DOHH2 (cell line): Measurements from ENCODE around the gene CTSW.

Source experiments
- EZH2phosphoT487 ChIP-seq: fragments of 200-600 bp; sonication (generic); IDR thresholded peaks from 2 replicates; pipeline ENCODE4 v1.6.1; 2017; ENCODE audit warnings: borderline replicate concordance, mild to moderate bottlenecking, antibody characterized with exemption, low read length, moderate library complexity, mixed read lengths
- TF ChIP-seq, protein P1 (sequence below): fragments of 200-600 bp; sonication (generic); IDR thresholded peaks from one replicate; pipeline ENCODE4 v1.5.1; 2014; ENCODE audit warnings: antibody characterized with exemption, mild to moderate bottlenecking, low read depth, low read length; ENCODE audit not compliant: poor library complexity, severe bottlenecking

DNA sequence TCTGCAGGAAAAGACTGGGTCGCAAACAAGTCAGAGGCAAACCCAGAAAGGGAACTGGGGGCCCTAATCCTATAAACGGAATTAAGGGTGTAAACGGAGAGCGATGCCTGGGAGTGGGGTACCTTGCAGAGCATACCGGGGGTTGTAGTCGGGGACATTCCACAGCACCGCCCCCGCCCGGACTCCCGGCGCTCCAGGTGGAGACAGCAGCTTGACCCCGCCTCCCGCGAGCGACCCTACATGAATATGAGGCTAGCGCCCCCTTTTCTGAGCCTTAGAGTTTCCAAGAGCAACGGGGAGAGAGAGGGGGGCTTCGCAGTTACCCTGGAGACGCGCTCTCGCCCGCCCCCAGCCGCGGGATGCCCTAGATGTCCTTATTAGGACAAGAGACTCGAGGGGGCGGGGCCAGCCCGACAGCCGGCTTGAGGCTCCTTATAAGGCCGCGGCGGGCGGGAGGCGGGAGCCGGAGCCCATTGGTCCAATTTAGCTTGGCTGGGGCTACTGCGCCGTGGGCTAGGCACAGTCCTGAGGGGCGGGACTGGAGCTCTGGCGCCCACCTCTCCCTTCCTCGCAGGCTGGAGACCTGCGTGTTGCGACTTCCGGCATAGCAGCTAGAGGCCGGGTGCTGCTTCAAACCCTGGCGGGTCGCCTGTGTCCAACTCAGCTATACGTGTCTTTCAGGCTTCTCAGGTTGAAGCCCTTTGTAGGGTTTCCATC, 20.4 kb upstream of the CTSW start:
- TF ChIP-seq, protein P1, sequence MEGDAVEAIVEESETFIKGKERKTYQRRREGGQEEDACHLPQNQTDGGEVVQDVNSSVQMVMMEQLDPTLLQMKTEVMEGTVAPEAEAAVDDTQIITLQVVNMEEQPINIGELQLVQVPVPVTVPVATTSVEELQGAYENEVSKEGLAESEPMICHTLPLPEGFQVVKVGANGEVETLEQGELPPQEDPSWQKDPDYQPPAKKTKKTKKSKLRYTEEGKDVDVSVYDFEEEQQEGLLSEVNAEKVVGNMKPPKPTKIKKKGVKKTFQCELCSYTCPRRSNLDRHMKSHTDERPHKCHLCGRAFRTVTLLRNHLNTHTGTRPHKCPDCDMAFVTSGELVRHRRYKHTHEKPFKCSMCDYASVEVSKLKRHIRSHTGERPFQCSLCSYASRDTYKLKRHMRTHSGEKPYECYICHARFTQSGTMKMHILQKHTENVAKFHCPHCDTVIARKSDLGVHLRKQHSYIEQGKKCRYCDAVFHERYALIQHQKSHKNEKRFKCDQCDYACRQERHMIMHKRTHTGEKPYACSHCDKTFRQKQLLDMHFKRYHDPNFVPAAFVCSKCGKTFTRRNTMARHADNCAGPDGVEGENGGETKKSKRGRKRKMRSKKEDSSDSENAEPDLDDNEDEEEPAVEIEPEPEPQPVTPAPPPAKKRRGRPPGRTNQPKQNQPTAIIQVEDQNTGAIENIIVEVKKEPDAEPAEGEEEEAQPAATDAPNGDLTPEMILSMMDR: no peak
- no peak for TF ChIP-seq EZH2phosphoT487
